Gastrocnemius medialis (tissue), 4 donors: ENCODE measurements around the gene DTNB. TPM values are rescaled to one million over a fixed set of nuclear protein-coding genes. Genes with fewer than 3 reads are reported as not detected.
A peak's percentile ranks its signal among the peaks of the same experiment; 100 is the strongest.

Experiments used
- ATAC-seq, 2 donors: fragments of 150-250 bp; one replicate each; pipeline ENCODE4 v1.9.1; 2016
- DNase-seq, 2 donors: peaks; one replicate each; pipeline ENCODE4 v3.0.0-alpha.2; 2019
- H3K27ac ChIP-seq, 4 donors: fragments of 200-600 bp; sonication (generic); 1 replicate in 1 of 4; 2 replicates in 3 of 4; pipeline ENCODE4 v1.5.1; 2016 to 2018; ENCODE audit warnings: mild to moderate bottlenecking in 2 of 4, moderate library complexity in 1 of 4
- H3K27me3 ChIP-seq, 3 donors: fragments of 200-600 bp; sonication (generic) in 2 of 3; 1 replicate in 1 of 3; 2 replicates in 2 of 3; pipeline versions ENCODE4 v1.5.1 to v1.6.0; 2016 to 2019; ENCODE audit warnings: mild to moderate bottlenecking in 1 of 3, moderate library complexity in 1 of 3
- H3K36me3 ChIP-seq, 2 donors: fragments of 200-600 bp; sonication (generic) in 1 of 2; one replicate each; pipeline ENCODE4 v1.5.1; 2017 to 2018
- H3K4me1 ChIP-seq, 2 donors: fragments of 200-600 bp; sonication (generic) in 1 of 2; one replicate each; pipeline ENCODE4 v1.5.1; 2016 to 2017; ENCODE audit warnings: mild to moderate bottlenecking in 2 of 2
- H3K4me3 ChIP-seq, 4 donors: fragments of 200-600 bp; sonication (generic) in 3 of 4; 1 replicate in 1 of 4; 2 replicates in 3 of 4; pipeline ENCODE4 v1.5.1; 2016 to 2019; ENCODE audit warnings: mild to moderate bottlenecking in 2 of 4
- H3K9me3 ChIP-seq, 3 donors: fragments of 200-600 bp; sonication (generic) in 2 of 3; 1 replicate in 1 of 3; 2 replicates in 2 of 3; pipeline ENCODE4 v1.5.1; 2016 to 2019
- CTCF ChIP-seq, 5 experiments: fragments of 450-650 bp in 3 of 5; fragments of 200-600 bp in 2 of 5; sonication (generic) in 2 of 5; IDR thresholded peaks in 4 of 5; conservative IDR thresholded peaks in 1 of 5; 1 replicate in 4 of 5; 2 replicates in 1 of 5; pipeline ENCODE4 v1.5.1; 2016 to 2019; ENCODE audit warnings: antibody characterized with exemption in 5 of 5, mild to moderate bottlenecking in 3 of 5, moderate library complexity in 3 of 5
- POLR2A ChIP-seq, 2 donors: fragments of 450-650 bp; IDR thresholded peaks; one replicate each; pipeline ENCODE4 v1.6.1; 2017; ENCODE audit warnings: antibody characterized with exemption in 2 of 2, mild to moderate bottlenecking in 2 of 2, moderate library complexity in 2 of 2
- in situ Hi-C, 4 donors: fragments of 200-750 bp; cut with MboI; loops; one replicate each; pipeline versions ENCODE4 v1.15.0 to v1.8.0; 2017; ENCODE audit warnings: low sequenced_read_pairs in 4 of 4
- intact Hi-C: fragments of 100-400 bp; cut with DNase I; formaldehyde crosslinking; loops from one replicate; pipeline ENCODE4 v1.15.1; 2023; ENCODE audit warnings: low total_unique reads
- microRNA counts, 2 donors: library from miRNA; unstranded; fragments of <30 nt; microRNA quantifications; one replicate each; lab custom pipeline; 2016
- microRNA-seq, 2 donors: library from miRNA; unstranded; fragments of <30 nt; microRNA quantifications; one replicate each; pipeline ENCODE4, GENCODE V29; 2016; ENCODE audit warnings: borderline replicate concordance in 2 of 2
- total RNA-seq, 4 donors: library from RNA; depleted of rRNA; stranded (reverse); fragments of >200 nt; gene quantifications; one replicate each; pipeline versions ENCODE4 v1.1.0 to v1.2.3, GENCODE V29; 2016

DTNB gene
- total RNA-seq, 4 donors from 2014 or later = 1.0 to 6.6 (median 4.1) TPM

GRCh38 chr2:25330273-25330672 lies 343.1 kb downstream of the DTNB start:
- DNase-seq (no peak), ATAC-seq (no peak)
- Histone ChIP-seq H3K4me1 (peaks cover 72 to 81% of the 10 kb centered on the region in 2 donors), H3K36me3 (no peaks in the 10 kb centered on the region), H3K4me3 (no peak overlapping the region), H3K9me3 (no peaks in the 10 kb centered on the region), H3K27ac (no peak overlapping the region), H3K27me3 (no peaks in the 10 kb centered on the region)
- intact Hi-C loops = no loop called here
- TF ChIP-seq POLR2A (IDR thresholded peaks at IDR 0.05) = no peak
- no peak for TF ChIP-seq CTCF (IDR thresholded peaks at IDR 0.05 in 4 of 5, conservative IDR thresholded peaks at IDR 0.05 in 1 of 5)
- in situ Hi-C loops = no loop called here

- Histone ChIP-seq H3K27me3 (no peaks in the 10 kb centered on the region), H3K9me3 (no peaks in the 10 kb centered on the region), H3K4me1 (peaks cover 72 to 78% of the 10 kb centered on the region in 2 donors), H3K27ac (peak overlapping the region; percentile 27 to 62 (median 43)), H3K36me3 (no peaks in the 10 kb centered on the region), H3K4me3 (no peak overlapping the region)
- TF ChIP-seq CTCF (IDR thresholded peaks at IDR 0.05 in 4 of 5, conservative IDR thresholded peaks at IDR 0.05 in 1 of 5) = no peak
- TF ChIP-seq POLR2A (IDR thresholded peaks at IDR 0.05) = no peak
- intact Hi-C loops (no loop called here), in situ Hi-C loops (no loop called here)
- ATAC-seq (no peak), DNase-seq (no peak)
Observed at GRCh38 chr2:25328152-25329085, 345.0 kb downstream of the DTNB start.

MicroRNA genes within 50 kb of the gene (microRNA counts, 767-probe panel; counts per million panel counts)
- microRNA hsa-miR-1301 (lab: Ali Mortazavi, UCI) = 356 to 448 counts per million in 2 donors

Small RNA genes lying within 50 kb of the gene (microRNA-seq; reads per million reads assigned to microRNA genes)
- 163 to 189 reads per million in 2 donors for gene MIR1301

Other genes with a start within 250 kb of the DTNB start
- 10 to 100 TPM; 12.5 to 24.5 (median 21.0) TPM for gene ASXL2, start 204.9 kb upstream of the DTNB start, total RNA-seq